SK-N-SH (cell line): ENCODE data around the gene GHRHR. TPM values are rescaled to one million over a fixed set of nuclear protein-coding genes. Genes with fewer than 3 reads are reported as not detected.

Experiments used
- CTCF ChIA-PET: fragments of 300-600, 350-600 bp; formaldehyde crosslinking; extraction: SDS; loops from one replicate; lab custom pipeline; 2021; lab: Yijun Ruan, JAX
- POLR2A ChIA-PET: fragments of 350-600 bp; sonication (Branson Sonifier 250); formaldehyde crosslinking; extraction: SDS; loops from one replicate; lab custom pipeline; 2020; ENCODE audit warnings: antibody characterized with exemption, inconsistent platforms; lab: Yijun Ruan, JAX
- DNase-seq: peaks from one replicate; pipeline ENCODE4 v3.0.0; 2012
- H2AFZ ChIP-seq: fragments of 200-600 bp; sonication (generic); 2 replicates; pipeline ENCODE4 v1.8.1; 2016; ENCODE audit warnings: antibody characterized with exemption, mild to moderate bottlenecking, low read depth
- H3F3A ChIP-seq: fragments of 200-600 bp; sonication (generic); replicated peaks from 2 replicates; pipeline ENCODE3; 2016; ENCODE audit warnings: antibody characterized with exemption, mild to moderate bottlenecking; ENCODE audit not compliant: insufficient read depth
- H3K27ac ChIP-seq, 2 experiments: fragments of 200-500 bp in 1 of 2; fragments of 200-600 bp in 1 of 2; sonication (Bioruptor generic) in 1 of 2; sonication (generic), shearing (Covaris generic) in 1 of 2; 2 replicates each; pipeline versions ENCODE4 v1.5.1 to v1.6.1; 2014 to 2016; ENCODE audit warnings: low read depth in 2 of 2, inconsistent platforms in 1 of 2, low read length in 1 of 2, mild to moderate bottlenecking in 1 of 2, mixed read lengths in 1 of 2
- H3K27me3 ChIP-seq: fragments of 200-600 bp; sonication (generic), shearing (Covaris generic); 2 replicates; pipeline ENCODE4 v1.6.1; 2016; ENCODE audit warnings: mixed run types; ENCODE audit not compliant: insufficient read depth
- H3K36me3 ChIP-seq, 2 experiments: fragments of 200-500 bp in 1 of 2; fragments of 200-600 bp in 1 of 2; sonication (Bioruptor generic) in 1 of 2; sonication (generic) in 1 of 2; replicated peaks in 1 of 2; 2 replicates each; pipeline versions ENCODE3 to v1.5.1; 2014 to 2016; ENCODE audit warnings: low read length in 1 of 2, mild to moderate bottlenecking in 1 of 2; ENCODE audit not compliant: insufficient read depth in 2 of 2, control insufficient read depth in 1 of 2
- H3K4me1 ChIP-seq, 2 experiments: fragments of 200-500 bp in 1 of 2; fragments of 200-600 bp in 1 of 2; sonication (Bioruptor generic) in 1 of 2; sonication (generic), shearing (Covaris generic) in 1 of 2; 2 replicates each; pipeline versions ENCODE4 v1.5.1 to v1.6.1; 2014 to 2016; ENCODE audit warnings: low read depth in 1 of 2, low read length in 1 of 2, mixed run types in 1 of 2; ENCODE audit not compliant: insufficient read depth in 2 of 2, control insufficient read depth in 1 of 2
- H3K4me2 ChIP-seq: fragments of 200-600 bp; sonication (generic), shearing (Covaris generic); 2 replicates; pipeline ENCODE4 v1.6.1; 2017; ENCODE audit warnings: mixed run types
- H3K4me3 ChIP-seq, 2 experiments: fragments of 200-500 bp in 1 of 2; fragments of 200-600 bp in 1 of 2; sonication (Bioruptor generic) in 1 of 2; sonication (generic), shearing (Covaris generic) in 1 of 2; 2 replicates each; pipeline versions ENCODE4 v1.5.1 to v1.8.1; 2014 to 2016; ENCODE audit warnings: low read depth in 2 of 2, inconsistent platforms in 1 of 2, low read length in 1 of 2, mild to moderate bottlenecking in 1 of 2, mixed read lengths in 1 of 2, moderate library complexity in 1 of 2
- H3K79me2 ChIP-seq: fragments of 200-600 bp; sonication (generic); 2 replicates; pipeline ENCODE4 v1.8.1; 2017; ENCODE audit warnings: mild to moderate bottlenecking; ENCODE audit not compliant: insufficient read depth
- H3K9ac ChIP-seq: fragments of 200-600 bp; sonication (generic); 2 replicates; pipeline ENCODE4 v1.6.1; 2017; ENCODE audit warnings: mixed run types
- H3K9me2 ChIP-seq: fragments of 200-600 bp; sonication (generic); 2 replicates; pipeline ENCODE4 v1.6.1; 2017; ENCODE audit warnings: mixed run types
- H3K9me3 ChIP-seq: fragments of 200-600 bp; sonication (generic); 2 replicates; pipeline ENCODE4 v1.6.1; 2017; ENCODE audit warnings: mixed run types, mild to moderate bottlenecking, moderate library complexity
- H4K20me1 ChIP-seq: fragments of 200-600 bp; sonication (generic); 2 replicates; pipeline ENCODE4 v1.6.1; 2017; ENCODE audit warnings: mild to moderate bottlenecking, mixed run types; ENCODE audit not compliant: insufficient read depth
- CHD2 ChIP-seq: fragments of 150-350 bp; IDR thresholded peaks from 2 replicates; pipeline ENCODE4 v1.6.1; 2018; ENCODE audit warnings: low read length; ENCODE audit not compliant: partially characterized antibody
- EP300 ChIP-seq, 2 experiments: IDR thresholded peaks; 2 replicates each; pipeline versions ENCODE4 v1.4.0 to v1.6.1; 2012; ENCODE audit warnings: borderline replicate concordance in 1 of 2, low read depth in 1 of 2, low read length in 1 of 2
- EZH2phosphoT487 ChIP-seq: fragments of 200-600 bp; sonication (generic); IDR thresholded peaks from 2 replicates; pipeline ENCODE4 v1.6.1; 2017; ENCODE audit warnings: low read depth, mixed run types, mild to moderate bottlenecking, antibody characterized with exemption, moderate library complexity, borderline replicate concordance
- FOSL2 ChIP-seq: IDR thresholded peaks from 2 replicates; pipeline ENCODE4 v1.4.0; 2012; ENCODE audit warnings: low read depth, mild to moderate bottlenecking, moderate library complexity, borderline replicate concordance
- GATA2 ChIP-seq: sonication (generic); formaldehyde crosslinking; IDR thresholded peaks from 2 replicates; pipeline ENCODE4 v1.5.0; 2020; ENCODE audit warnings: mild to moderate bottlenecking, missing genetic modification reagents
- NRF1 ChIP-seq: IDR thresholded peaks from 2 replicates; pipeline ENCODE4 v1.6.1; 2012; ENCODE audit warnings: low read depth, mild to moderate bottlenecking, low read length
- POLR2AphosphoS5 ChIP-seq: IDR thresholded peaks from 2 replicates; pipeline ENCODE4 v1.6.1; 2012; ENCODE audit warnings: low read depth, low read length
- RCOR1 ChIP-seq: fragments of 150-350 bp; IDR thresholded peaks from 2 replicates; pipeline ENCODE4 v1.6.1; 2017; ENCODE audit warnings: antibody characterized with exemption, low read length
- REST ChIP-seq: IDR thresholded peaks from 2 replicates; pipeline ENCODE4 v1.6.1; 2012; ENCODE audit warnings: mild to moderate bottlenecking, low read depth, low read length, moderate library complexity
- RFX5 ChIP-seq: IDR thresholded peaks from 2 replicates; pipeline ENCODE4 v1.6.1; 2012; ENCODE audit warnings: mild to moderate bottlenecking, improper control_type of control experiment, low read length
- RXRA ChIP-seq: IDR thresholded peaks from 2 replicates; pipeline ENCODE4 v1.4.0; 2012; ENCODE audit warnings: low read depth, mild to moderate bottlenecking, borderline replicate concordance
- SMC3 ChIP-seq: IDR thresholded peaks from 2 replicates; pipeline ENCODE4 v1.6.1; 2012; ENCODE audit warnings: low read depth, low read length, improper control_type of control experiment
- TAF1 ChIP-seq: IDR thresholded peaks from 2 replicates; pipeline ENCODE4 v1.6.1; 2012; ENCODE audit warnings: low read depth, mild to moderate bottlenecking, low read length, moderate library complexity, borderline replicate concordance
- TEAD4 ChIP-seq: IDR thresholded peaks from 2 replicates; pipeline ENCODE4 v1.4.0; 2012; ENCODE audit warnings: mild to moderate bottlenecking, borderline replicate concordance; ENCODE audit not compliant: insufficient read depth
- YY1 ChIP-seq: IDR thresholded peaks from 2 replicates; pipeline ENCODE4 v1.4.0; 2012; ENCODE audit warnings: low read depth, mild to moderate bottlenecking
- WGBS: methylation state at CpG from one replicate; pipeline ENCODE4 v1.1.6; 2017; ENCODE audit warnings: low lambda C conversion rate; 5-methylcytosine and 5-hydroxymethylcytosine counted together
- polyA plus RNA-seq, 3 experiments: library from polyadenylated mRNA; depleted of rRNA; stranded (reverse); fragments of >200 nt; gene quantifications; 2 replicates each; pipeline ENCODE4 v1.2.3, GENCODE V29; 2012
- TF ChIP-seq, protein P1 (sequence below): IDR thresholded peaks from 2 replicates; pipeline ENCODE4 v1.4.0; 2012; ENCODE audit warnings: low read depth
- TF ChIP-seq, protein P2 (sequence below): IDR thresholded peaks from 2 replicates; pipeline ENCODE4 v1.4.0; 2012; ENCODE audit warnings: low read depth, borderline replicate concordance

Gene GHRHR
- polyA plus RNA-seq, 1 of the 3 experiments (the other 2 are of a cell fraction), result not detected

DNA sequence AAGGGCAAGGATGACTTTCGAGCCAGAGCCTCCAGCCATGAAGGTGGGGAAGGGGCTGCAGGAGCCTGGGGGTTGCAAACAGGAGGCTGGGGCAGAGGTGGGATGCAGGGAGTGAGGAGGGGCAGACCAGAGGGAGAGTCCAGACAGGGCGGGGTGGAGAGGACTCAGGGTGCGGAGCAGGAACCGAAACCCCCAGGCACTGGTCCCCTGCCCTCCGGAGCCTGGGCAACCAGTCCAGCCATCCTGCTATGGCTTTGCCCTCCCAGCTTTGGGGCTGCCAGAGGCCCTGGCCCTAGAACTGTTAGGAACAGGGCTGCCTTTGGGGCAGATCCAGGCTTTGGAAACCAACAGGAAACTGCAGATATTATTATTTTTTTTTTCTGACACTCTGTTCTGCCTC, 24.2 kb downstream of the GHRHR start:
- H3K4me3 ChIP-seq, result no peak overlapping the region
- no peak overlapping the region for H3K4me2 ChIP-seq
- no peak overlapping the region for H3K27ac ChIP-seq
- H3K9me3 ChIP-seq, result no peaks in the 10 kb centered on the region
- DNase-seq, result peak; percentile 45
- no peaks in the 10 kb centered on the region for H4K20me1 ChIP-seq
- no peak overlapping the region for H3K9ac ChIP-seq
- ChIA-PET CTCF (interaction anchor here (1.3 to 31.8 kb wide), 6 partner anchors 9 to 146 kb away, joined by 4 to 1191 read pairs (median 114); partner anchors contain the start of gene ADCYAP1R1), POLR2A (no interaction called here)
- H3K4me1 ChIP-seq, result peaks cover 0 to 11% of the 10 kb centered on the region in 2 experiments; a peak in 1 of 4 replicates
- TF ChIP-seq TAF1 (no peak), CHD2 (no peak), GATA2 (CRISPR knock-in tag) (no peak), RCOR1 (no peak), POLR2AphosphoS5 (no peak), NRF1 (no peak), SMC3 (no peak), REST (no peak)
- H3F3A ChIP-seq, result no peaks in the 10 kb centered on the region
- H3K27me3 ChIP-seq, result no peaks in the 10 kb centered on the region
- 51% methylated on average over 5 of the region's 5 CpGs for WGBS
- no peak overlapping the region for H2AFZ ChIP-seq
- no peaks in the 10 kb centered on the region for H3K9me2 ChIP-seq
- H3K79me2 ChIP-seq, result no peaks in the 10 kb centered on the region
- no peaks in the 10 kb centered on the region for H3K36me3 ChIP-seq

GRCh38 chr7:30988351-30989005, 24.7 kb downstream of the GHRHR start:
- CTCF ChIA-PET, result interaction anchor here (1.3 to 31.8 kb wide), 6 partner anchors 10 to 146 kb away, joined by 4 to 1191 read pairs (median 68); partner anchors contain the start of gene ADCYAP1R1
- no peak overlapping the region for H2AFZ ChIP-seq

More at GRCh38 chr7:30988351-30989005, 24.7 kb downstream of the GHRHR start:
- no peaks in the 10 kb centered on the region for H3F3A ChIP-seq
- no peaks in the 10 kb centered on the region for H4K20me1 ChIP-seq
- H3K4me3 ChIP-seq, result no peak overlapping the region
- H3K4me2 ChIP-seq, result no peak overlapping the region; the same call in 1 of the 2 replicates
- no peak for TF ChIP-seq FOSL2
- TF ChIP-seq SMC3, result no peak
- TF ChIP-seq RXRA, result no peak
- TF ChIP-seq TEAD4, result no peak
- no peak for TF ChIP-seq RFX5
- TF ChIP-seq EZH2phosphoT487, result no peak
- TF ChIP-seq, protein P1, sequence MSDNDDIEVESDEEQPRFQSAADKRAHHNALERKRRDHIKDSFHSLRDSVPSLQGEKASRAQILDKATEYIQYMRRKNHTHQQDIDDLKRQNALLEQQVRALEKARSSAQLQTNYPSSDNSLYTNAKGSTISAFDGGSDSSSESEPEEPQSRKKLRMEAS, result no peak
- no peak for TF ChIP-seq YY1
- TF ChIP-seq RCOR1, result no peak
- TF ChIP-seq EP300 (IDR thresholded peaks at IDR 0.05; ENCODE audit: borderline replicate concordance in 1 of 2, low read depth in 1 of 2, low read length in 1 of 2), result no peak
- TF ChIP-seq, protein P2, sequence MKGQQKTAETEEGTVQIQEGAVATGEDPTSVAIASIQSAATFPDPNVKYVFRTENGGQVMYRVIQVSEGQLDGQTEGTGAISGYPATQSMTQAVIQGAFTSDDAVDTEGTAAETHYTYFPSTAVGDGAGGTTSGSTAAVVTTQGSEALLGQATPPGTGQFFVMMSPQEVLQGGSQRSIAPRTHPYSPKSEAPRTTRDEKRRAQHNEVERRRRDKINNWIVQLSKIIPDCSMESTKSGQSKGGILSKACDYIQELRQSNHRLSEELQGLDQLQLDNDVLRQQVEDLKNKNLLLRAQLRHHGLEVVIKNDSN, result no peak
- TF ChIP-seq CHD2, result no peak
- no peak overlapping the region for H3K27ac ChIP-seq
- no peak overlapping the region for H3K9ac ChIP-seq
- peaks cover 0 to 8% of the 10 kb centered on the region in 2 experiments; a peak in 1 of 4 replicates for H3K4me1 ChIP-seq
- POLR2A ChIA-PET, result no interaction called here
- H3K79me2 ChIP-seq, result no peaks in the 10 kb centered on the region
- DNase-seq, result peak; percentile 68
- H3K9me2 ChIP-seq, result no peaks in the 10 kb centered on the region
- no peaks in the 10 kb centered on the region for H3K9me3 ChIP-seq
- no peaks in the 10 kb centered on the region for H3K36me3 ChIP-seq
- 41% methylated on average over 11 of the region's 19 CpGs for WGBS
- H3K27me3 ChIP-seq, result no peaks in the 10 kb centered on the region
